Measurements from ENCODE around the gene PPIP5K2.
A peak's percentile ranks its signal among the peaks of the same experiment; 100 is the strongest.
"Not testable (repeated sequence)": the region's sequence is repeated elsewhere in the genome, so short reads cannot be mapped to it uniquely, and the experiment has no call there.

Gene PPIP5K2

DNA sequence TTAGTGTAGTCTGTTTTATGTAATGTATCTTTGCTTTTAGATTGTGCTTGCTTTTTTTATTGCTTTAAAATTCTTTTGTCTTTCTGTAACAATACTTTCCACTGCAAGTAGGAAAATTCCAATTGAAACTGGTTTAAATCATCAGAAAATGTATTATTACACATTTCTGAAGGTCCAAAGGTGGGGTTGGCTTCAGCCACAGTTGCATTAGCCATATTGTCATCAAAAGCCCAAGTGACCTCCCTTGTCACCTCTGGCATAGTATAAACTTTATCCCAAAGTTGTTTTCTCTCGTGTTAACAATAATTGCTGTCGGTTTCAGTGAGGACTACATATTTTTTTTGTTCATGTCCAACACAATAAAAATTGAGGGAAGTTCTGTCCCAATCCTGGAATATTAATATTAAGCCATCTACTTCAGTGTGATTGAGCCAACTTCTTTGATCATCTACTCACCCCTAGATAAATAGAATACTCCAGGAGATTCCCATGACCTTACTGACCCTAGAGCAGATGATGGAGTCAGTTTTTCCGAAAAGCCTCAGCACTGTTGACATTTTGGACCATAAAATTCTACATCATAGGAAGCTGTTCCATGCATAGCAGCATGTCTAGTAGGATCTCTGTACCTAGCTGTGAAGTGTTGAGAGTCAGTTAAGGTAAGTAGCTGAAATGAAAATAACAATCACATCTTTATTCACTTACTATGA, 86.0 kb downstream of the PPIP5K2 start:
- no peak for DNase-seq (ENCODE audit: low read depth in 1 of 2, low spot score in 1 of 2)

DNA sequence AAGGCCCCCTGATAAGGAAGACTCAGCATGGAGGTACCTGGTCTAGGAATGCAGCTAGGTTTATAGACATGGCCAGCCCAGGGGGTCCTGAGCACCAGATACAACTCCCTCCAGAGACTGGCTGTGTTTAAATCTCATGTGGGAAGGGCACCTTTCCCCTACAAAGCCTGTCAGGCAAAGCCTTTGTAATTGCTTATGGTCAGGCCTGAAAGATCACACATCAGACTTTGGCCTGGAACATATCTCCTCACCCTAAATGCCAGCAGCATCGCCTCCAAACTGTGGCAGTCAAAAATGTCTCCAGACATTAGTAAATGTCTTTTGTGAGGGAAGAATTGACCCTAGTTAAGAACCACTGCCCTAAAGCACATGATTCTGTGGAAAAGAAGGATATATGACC, 86.9 kb downstream of the PPIP5K2 start:
- no peak for DNase-seq (ENCODE audit: low read depth in 1 of 2, low spot score in 1 of 2)

DNA sequence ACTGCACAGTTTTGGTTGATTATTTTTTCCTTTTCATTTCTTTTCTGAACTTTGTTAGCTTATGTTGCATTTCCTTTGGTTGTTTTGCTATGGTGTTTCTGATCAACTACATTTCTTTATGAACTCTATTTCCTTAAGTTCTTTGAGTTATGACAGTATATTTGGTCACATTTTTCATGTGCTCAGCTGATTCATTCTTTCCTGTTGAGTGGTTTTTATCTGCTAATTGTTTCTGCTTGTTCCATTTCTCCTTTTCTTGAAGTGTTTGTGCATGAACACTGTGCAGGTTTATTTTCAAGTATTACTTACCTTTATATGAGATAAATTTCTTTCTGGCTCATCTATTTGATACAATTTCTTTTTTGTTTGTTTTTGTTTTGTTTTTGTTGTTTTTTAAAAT, 87.6 kb downstream of the PPIP5K2 start:
- DNase-seq (ENCODE audit: low read depth in 1 of 2, low spot score in 1 of 2): no peak

DNA sequence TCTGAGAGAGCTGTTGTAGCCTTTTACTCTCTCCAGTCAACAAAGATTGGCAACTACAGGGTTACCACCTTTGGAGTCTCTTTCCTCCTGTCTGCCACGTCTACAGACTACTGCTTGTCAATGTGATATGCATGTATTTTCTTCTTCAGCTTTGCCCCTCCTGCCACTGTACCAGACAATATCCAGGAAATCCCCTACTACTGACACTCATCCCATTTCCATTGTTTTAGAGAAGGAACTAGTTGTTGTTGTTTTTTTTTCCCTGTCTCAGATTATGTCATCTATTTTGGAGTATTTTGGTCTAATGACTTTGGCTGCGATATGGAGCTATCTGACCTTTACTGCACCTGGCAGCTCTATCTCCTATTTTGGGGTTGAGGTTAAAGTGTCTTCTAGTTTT, 88.4 kb downstream of the PPIP5K2 start:
- DNase-seq (ENCODE audit: low read depth in 1 of 2, low spot score in 1 of 2): no peak

DNA sequence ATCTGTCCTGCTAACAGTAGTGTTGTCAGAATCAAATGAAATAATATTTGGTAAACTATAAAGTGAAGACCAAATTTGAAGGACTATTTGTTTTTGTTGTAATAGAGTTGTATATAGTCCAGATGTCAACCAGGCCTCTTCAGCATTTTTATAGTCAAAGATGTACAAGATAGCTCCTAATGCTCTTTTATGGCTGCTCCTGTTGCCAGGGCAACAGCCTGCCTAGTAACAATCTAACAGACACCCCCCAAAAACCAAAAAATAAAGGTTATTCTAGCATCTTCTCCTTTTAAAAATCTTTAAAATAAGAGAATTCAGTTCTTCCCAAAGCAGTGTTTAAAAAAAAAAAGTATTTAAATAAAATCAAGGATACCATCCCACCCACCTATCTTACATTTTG, 89.0 kb downstream of the PPIP5K2 start:
- DNase-seq (ENCODE audit: low read depth in 1 of 2, low spot score in 1 of 2): no peak

DNA sequence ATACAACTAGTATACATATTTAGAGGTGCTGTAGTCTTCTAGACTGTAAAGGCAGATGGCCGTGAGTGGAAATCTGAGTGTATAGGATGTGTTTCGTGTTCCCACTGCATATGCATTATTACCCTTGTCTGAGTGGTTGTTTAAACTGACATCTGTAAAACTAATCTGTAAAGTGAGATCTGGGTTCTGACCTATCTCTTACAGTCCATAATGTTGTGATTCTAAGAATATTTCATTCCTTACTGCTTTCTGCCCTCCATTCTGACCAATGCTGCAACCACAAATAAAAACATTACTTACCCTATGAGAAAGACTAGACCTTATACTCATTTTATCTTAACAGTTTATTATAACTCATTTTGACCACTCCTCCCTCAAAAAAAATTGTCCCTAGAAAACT, 90.9 kb downstream of the PPIP5K2 start:
- no peak for DNase-seq (ENCODE audit: low read depth in 1 of 2, low spot score in 1 of 2)

DNA sequence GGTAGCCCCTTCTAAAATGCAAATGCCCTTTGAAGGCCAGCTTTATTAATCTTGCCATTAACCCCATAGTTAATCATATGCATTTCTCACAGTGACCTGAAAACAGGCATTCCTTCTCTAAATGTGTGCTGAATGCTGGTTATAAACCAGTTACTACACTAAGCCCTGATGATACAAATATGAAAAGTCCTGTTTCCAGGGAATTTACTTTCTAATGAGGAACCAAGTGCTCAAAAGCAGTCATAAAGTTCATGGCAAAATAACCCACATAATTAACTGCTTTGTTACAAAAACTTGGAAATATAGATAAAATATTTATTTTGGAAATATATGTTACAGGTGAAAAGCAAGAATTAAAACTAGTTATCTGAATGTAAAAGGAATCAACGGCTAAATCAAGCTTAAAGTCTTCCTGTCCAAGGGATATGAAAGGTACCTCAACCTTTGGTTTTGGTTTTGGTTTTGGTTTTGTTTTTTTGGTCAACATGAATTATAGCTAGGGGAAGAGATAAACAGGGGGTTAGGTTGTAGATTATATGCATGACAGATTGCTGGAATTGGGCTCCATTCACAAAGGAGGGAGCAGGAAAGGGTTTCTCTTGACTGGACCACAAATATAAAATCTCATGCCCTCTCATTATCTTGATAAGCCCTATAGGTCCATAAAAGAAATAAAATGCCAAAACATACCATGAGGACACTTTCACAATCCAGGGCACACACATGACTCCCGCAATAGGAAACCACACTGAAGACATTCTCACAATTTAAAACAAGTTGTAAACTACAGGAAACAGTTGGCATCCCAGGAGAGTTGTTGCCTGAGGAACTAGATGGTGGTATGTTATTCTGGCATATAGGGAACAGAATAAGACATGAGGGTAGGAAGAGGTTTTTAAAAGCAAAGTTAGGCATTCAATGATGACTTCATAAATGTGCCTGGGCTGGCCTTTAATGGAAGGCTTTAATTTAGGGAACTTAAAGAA, 91.8 kb downstream of the PPIP5K2 start:
- no peak for DNase-seq (ENCODE audit: low read depth in 1 of 2, low spot score in 1 of 2)

DNA sequence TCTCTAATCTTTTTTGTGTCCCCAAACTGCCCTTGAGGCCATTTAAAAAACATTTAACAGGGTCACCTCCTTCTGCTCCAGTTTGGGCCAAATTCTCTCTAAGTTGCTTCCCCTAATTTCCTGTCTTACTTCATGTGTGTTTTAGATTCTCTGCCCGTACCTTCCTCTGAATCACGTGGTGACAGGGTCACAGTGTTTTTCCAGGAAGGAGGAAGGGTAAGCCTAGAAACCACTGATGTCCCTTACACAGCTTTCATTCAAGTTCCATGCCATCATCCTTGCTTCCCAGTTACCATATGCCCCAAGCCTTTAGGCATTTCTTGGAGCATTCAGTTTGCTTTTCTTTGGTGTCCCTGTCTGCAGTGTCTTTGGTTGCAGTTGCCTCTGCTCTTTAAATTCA, 96.0 kb downstream of the PPIP5K2 start:
- DNase-seq (ENCODE audit: low read depth in 1 of 2, low spot score in 1 of 2): no peak

DNA sequence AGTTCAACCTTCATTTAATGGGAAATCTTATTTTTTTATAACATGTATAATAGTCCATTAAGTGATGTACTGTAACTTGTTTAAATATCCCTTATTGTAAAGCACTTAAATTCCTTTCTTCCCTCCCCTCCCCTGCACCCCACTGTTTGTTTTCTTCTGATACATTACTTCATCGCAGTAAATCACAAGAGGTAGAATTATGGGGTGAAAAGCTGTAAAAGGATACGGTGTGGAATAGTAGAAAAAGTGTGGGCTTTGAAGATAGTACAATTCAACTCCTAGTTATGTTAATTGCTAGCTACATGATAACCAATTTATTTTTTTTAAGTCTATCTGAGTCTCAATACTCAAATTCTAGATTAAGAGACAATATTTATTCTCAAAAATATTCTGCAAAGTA, 96.6 kb downstream of the PPIP5K2 start:
- no peak for DNase-seq (ENCODE audit: low read depth in 1 of 2, low spot score in 1 of 2)

DNA sequence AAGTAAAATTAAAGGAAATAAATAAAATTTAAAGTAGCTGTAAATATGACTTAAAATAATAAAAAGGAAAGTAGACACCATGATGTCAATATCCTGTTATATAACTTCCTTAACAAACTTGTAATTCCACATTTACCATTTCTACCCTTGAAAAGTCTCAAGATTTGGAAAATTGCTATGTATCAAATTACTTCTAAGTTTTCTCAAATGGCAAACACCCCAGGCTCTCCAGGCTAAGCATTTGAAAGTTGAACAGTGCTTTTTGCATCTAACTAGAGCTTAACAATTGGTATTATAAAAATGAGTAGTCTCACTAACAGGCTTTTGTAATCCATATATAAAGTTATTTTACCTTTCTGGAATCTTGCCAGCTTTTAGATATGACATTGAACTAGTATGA, 97.0 kb downstream of the PPIP5K2 start:
- DNase-seq (ENCODE audit: low read depth in 1 of 2, low spot score in 1 of 2): no peak

DNA sequence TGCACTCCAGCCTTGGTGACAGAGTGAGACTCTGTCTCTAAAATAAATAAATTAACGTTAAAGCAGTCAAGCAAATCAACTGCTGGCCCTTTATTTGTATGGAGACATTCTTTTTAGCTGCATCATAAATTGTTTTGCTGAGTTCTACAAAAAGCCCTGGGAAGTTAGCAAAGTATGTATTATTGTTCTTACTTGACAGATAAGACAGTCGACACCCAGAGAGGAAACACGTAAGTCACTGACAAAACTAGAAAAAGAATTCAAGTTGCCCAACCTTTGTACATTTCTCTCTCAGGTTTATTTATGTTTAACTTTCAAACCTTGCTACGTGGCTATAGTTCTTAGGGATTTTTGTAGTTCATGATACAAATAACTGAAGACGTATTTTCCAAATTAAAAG, 98.1 kb downstream of the PPIP5K2 start:
- no peak for DNase-seq (ENCODE audit: low read depth in 1 of 2, low spot score in 1 of 2)

DNA sequence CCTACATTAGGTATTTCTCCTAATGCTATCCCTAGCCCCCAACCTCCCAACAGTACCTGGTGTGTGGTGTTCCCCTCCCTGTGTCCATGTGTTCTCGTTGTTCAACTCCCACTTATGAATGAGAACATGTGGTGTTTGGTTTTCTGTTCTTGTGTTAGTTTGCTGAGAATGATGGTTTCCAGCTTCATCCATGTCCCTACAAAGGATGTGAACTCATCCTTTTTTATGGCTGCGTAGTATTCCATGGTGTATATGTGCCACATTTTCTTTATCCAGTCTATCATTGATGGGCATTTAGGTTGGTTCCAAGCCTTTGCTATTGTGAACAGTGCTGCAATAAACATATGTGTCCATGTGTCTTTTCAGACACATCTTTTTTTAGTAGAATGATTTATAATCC, 99.0 kb downstream of the PPIP5K2 start:
- DNase-seq (ENCODE audit: low read depth in 1 of 2, low spot score in 1 of 2): not testable (repeated sequence)

DNA sequence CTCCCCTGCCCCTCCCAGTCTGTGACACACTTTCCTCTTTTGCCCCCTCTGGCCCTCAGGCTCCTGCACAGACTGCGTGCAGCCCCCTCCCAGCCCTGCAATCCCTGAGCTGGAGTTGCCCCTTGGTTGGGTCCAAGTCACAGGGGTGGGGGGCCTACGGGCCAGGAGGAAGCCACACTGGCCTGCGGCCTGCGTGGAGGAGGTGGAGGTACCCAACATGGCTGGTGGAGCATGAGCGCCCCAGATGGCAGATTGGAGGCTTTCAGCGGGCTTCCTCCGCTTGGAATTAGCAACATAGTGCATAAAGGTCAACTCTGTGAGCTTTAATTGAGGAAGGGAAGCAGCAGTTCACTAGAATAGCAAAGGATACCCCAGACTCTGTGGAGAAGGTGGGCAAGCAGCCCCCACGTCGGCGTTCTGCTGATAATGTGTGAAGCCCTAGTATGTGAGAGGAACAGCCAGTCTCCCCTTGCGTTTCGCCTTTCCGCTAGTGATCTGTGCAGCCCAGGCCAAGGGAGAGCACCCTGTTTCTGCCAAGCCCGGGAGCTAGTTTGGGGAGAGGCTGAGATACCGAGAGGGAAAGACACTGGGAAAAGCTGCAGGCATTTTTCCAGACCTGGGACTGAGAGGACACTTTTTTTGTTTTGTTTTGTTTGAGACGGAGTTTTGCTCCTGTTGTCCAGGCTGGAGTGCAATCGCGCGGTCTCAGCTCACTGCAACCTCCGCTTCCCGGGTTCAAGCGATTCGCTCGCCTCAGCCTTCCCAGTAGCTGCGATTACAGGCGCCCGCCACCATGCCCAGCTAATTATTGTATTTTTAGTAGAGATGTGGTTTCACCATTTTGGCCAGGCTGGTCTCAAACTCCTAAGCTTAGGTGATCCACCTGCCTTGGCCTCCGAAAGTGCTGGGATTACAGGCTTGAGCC, 103.2 kb downstream of the PPIP5K2 start:
- no peak for DNase-seq (ENCODE audit: low read depth in 1 of 2, low spot score in 1 of 2)

DNA sequence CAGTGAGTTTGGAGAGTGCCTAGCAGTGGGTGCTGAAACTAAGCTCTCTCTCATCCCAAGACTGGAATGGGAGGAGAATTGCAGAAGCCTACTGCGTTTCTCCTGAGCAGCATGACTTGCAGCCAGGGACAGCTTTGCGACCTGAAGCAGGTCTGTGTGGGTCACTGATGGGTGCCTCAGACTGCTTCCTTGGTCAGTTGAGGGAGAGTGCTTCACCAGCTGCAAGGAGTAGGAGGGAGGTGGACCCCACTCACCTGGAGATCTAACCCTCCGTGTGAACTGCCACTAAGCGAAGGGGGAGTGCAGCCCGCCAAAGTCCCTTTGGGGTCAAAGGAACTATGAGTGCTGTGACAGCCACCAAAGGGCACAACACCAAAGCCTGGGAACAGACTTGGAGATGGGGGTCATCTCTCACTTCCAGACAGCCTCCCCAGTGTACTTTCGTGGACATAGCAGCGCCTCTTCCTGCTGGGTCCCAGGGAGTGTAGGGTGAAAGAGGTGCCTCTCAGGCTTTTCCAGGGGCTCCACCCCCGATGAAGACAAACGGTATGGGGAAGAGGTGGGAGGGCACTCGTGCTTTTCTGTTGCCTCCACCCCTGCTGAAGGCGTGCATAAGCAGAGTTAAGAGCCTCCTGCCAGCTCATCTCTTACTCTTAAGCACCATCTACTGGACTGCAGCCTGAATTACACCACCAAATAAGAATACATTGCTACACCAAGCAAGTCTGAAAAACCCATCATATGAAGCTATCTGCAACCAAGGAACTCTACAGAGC, 104.2 kb downstream of the PPIP5K2 start:
- peak in 1 of 2 donors; percentile 37 for DNase-seq (ENCODE audit: low read depth in 1 of 2, low spot score in 1 of 2)

DNA sequence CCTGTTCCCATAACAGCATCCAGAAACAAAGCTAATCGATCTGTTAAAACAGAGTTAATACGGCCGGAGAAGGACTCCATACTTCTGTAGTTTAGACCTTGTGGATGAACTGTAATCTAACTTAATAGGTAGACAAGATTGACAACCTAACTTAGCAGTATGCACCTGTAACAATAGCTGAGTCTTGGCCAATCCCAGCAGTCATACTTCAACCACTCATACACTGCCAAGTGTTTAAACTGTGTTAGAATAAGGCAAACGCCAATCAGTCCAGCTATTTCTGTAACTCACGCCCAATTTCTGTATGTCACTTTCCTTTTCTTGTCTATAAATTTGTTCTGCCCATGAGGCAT, 104.8 kb downstream of the PPIP5K2 start:
- no peak for DNase-seq (ENCODE audit: low read depth in 1 of 2, low spot score in 1 of 2)

DNA sequence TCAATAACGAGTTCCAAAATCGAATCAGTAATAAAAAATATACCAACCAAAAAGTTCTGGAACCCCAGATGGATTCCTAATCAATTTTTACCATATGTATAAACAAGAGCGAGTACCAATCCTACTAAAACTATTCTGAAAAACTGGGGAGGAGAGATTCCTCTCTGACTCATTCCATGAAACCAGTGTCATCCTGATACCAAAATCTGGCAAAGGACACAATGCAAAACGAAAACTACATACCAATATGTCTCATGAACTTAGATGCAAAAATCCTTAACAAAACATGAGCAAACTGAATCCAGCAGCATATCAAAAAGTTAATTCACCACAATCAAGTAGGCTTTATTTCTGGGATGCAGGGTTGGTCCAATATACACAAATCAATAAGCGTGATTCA, 108.0 kb downstream of the PPIP5K2 start:
- DNase-seq (ENCODE audit: low read depth in 1 of 2, low spot score in 1 of 2): no peak

DNA sequence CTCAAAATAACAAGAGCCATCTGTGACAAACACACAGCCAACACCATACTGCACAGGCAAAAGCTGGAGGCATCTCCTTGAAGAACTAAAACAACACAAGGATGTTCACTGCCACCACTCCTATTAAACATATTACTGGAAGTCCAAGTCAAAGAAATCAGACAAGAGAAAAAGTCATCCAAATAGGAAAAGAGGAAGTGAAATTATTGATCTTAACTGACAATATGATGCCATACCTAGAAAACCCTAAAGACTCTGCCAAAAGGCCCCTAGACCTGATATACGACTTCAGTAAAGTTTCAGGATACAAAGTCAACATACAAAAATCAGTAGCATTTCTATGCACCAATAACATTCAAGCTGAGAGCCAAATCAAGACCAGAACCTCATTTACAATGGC, 108.5 kb downstream of the PPIP5K2 start:
- DNase-seq (ENCODE audit: low read depth in 1 of 2, low spot score in 1 of 2): no peak

DNA sequence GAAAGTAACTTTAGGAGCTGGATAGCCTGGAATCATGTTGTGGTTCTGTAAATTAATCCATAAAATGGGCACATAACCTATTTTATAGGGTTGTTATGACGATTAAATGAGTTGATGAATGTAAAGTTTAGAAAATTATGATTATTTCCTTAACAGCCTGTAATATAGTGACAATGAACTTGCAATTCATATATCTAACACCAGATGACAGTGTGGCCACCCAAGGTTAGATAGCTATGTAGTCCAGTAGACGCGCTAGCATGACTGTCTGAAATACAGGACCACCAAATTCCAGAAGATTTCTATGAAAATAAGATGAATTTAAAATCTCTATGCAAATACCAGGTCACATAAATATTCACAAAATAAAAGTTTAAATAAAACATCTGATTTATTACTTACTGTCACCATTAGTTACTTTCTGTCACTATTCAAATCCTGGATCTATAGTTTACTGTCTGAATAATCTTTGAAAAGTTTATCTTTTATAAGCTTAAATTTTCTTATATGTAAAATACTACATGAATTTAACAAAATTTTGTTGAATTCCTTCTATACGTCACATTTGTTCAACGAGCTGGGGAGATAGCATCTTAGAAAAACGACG, 112.4 kb downstream of the PPIP5K2 start:
- DNase-seq (ENCODE audit: low read depth in 1 of 2, low spot score in 1 of 2): no peak

DNA sequence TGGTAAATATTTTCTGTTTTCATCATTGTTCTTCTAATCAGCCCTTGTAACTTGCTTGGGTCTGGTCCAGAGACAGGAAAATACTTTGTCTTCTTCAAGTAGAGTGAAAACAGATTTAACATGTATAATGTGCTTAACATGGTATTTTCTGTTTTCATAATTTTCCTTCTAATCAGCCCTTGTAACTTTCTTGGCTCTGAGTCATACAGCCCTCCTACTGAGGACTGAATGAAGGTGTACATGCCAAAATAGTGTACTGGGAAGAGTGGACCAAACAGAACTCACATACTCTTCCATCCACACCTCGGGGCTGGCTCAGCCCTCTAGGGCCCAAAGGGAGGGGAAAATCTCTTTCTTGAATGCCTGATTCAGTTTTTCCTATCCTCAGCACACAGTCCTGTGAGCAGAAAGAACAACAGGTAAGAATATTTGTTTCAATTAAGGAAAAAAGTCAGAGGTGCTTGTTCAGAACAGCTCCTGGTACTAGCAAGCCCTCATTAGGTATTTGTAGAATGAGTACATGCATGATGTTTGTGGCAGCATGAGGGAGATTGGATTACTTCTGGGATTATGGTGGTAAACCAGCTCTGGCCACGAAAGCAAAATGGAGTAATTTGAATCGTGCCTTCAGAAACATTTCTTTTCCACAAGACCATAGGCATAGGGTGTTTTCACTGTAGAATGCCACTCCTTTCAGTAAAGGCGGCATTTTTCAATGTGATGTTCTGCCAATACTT, 114.3 kb downstream of the PPIP5K2 start:
- DNase-seq (ENCODE audit: low read depth in 1 of 2, low spot score in 1 of 2): no peak

DNA sequence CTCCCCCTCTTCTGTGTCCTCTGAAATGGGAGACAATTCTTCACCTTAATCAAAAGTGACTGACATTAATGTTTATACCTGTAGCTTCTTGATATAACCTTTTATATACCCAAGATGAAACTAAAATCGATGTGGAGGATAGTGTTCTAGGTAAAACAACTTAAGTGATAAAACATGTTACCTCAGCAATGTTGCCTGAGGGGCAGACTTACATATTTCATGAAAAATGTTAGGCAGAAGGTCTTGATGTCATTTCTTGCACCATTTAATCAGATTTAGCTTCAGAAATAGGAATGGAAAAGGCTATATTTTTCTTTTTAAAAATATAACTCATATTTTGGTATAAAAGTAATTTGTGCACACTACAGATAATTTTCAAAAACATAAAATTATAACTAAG, 115.8 kb downstream of the PPIP5K2 start:
- no peak for DNase-seq (ENCODE audit: low read depth in 1 of 2, low spot score in 1 of 2)

Data from activated CD4-positive, alpha-beta T cell treated with anti-CD3 and anti-CD28 coated beads, Interleukin-2, amount 50 U/mL, for 24 hours (primary cell).